ENCODE measurements around the gene PDLIM1. TPM values are rescaled to one million over a fixed set of nuclear protein-coding genes. Genes with fewer than 3 reads are reported as not detected.
"Not testable (repeated sequence)": the region's sequence is repeated elsewhere in the genome, so short reads cannot be mapped to it uniquely, and the experiment has no call there.

PDLIM1 gene
- total RNA-seq, 2 donors from 2014 or later, result 1.4 to 1.7 TPM

DNA sequence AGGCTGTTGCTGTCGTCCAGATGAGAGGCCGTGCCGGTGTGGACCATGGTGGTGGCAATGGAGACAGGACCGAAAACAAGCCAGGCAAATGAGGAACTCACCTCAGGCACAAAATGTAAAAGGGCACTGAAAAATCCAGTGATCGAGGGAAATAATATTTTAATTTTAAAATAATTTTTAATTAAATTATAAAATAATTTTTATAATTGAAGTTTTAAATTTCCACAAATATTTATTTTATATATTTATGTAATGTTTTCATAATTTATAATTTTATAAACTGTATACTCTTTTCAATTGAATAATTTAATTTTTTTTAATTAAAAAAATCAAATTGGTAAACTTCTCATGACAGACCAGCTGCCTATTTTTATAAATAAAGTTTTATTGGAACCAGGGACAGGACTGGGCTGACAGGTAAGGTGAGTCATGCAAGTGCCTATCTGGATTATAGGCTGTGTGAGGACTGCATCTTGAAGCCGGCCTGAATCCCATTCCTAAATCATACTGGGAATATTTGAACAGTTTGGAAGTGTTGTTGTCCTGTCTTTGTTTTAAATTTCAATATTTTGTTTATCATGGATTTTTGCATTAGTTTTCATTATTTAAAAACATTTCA is 81.2 kb downstream of the PDLIM1 start:
- no peak overlapping the region for H3K4me3 Mint-ChIP-seq
- ATAC-seq (replicated peaks in 1 of 2), result no peak
- DNase-seq, result no peak
- peaks cover 8% of the 10 kb centered on the region for H3K27me3 Mint-ChIP-seq (ENCODE audit: low read depth)
- H3K27ac Mint-ChIP-seq, result no peak overlapping the region
- H3K36me3 Mint-ChIP-seq (ENCODE audit: insufficient read depth in 2 of 2), result no peaks in the 10 kb centered on the region
- no peaks in the 10 kb centered on the region for H3K9me3 Mint-ChIP-seq
- H3K4me1 Mint-ChIP-seq (ENCODE audit: low read depth), result no peaks in the 10 kb centered on the region

DNA sequence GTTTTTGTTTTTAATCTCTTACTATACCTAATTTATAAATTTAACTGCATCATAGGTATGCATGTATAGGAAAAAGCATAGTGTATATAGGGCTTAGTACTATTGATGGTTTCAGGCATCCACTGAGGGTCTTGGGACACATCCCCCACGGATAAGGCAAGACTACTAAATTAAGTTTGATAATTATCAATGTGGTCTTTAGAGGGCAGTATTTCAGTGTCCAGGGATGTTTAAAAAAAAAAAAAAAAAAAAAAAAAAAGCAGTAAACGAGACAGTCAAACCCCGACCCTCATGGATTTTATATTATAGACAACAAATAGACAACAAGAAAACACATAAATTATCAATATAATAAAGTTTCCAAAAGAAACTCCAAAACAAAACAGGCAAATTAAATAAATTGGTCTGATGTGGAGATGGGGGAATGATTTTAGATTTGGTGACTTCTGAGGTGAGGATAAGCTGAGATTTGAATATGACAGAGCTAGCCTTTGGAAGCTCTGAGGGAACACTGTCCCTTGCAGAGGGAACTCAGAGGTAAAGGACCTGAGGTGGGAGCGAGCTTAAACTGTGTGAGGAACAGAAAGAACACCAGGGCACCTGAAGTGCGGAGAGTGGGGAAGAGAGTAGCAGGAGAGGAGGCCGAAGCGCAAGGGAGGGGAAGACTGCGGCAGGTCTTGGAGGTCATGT is 82.0 kb downstream of the PDLIM1 start:
- DNase-seq, result no peak
- Mint-ChIP-seq H3K4me1 (ENCODE audit: low read depth) (no peaks in the 10 kb centered on the region), H3K4me3 (no peak overlapping the region), H3K9me3 (no peaks in the 10 kb centered on the region), H3K36me3 (ENCODE audit: insufficient read depth in 2 of 2) (no peaks in the 10 kb centered on the region), H3K27me3 (ENCODE audit: low read depth) (peaks cover 6% of the 10 kb centered on the region), H3K27ac (no peak overlapping the region)
- no peak for ATAC-seq (replicated peaks in 1 of 2)

DNA sequence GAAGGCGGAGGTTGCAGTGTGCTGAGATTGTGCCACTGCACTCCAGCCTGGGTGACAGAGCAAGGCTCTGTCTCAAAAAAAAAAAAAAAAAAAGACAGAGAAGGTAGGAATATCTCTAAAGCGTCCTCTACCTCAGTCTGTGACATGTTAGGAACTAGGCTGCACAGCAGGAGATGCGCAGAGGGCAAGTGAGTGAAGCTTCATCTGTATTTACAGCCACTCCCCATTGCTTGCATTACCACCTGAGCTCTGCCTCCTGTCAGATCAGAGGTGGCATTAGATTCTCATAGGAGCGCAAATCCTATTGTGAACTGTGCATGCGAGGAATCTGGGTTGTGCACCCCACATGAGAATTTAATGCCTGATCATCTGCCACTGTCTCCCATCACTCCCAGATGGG is 87.9 kb downstream of the PDLIM1 start:
- ATAC-seq (replicated peaks in 1 of 2); H3K36me3 Mint-ChIP-seq (ENCODE audit: insufficient read depth in 2 of 2); H3K4me3 Mint-ChIP-seq: not testable (repeated sequence)

DNA sequence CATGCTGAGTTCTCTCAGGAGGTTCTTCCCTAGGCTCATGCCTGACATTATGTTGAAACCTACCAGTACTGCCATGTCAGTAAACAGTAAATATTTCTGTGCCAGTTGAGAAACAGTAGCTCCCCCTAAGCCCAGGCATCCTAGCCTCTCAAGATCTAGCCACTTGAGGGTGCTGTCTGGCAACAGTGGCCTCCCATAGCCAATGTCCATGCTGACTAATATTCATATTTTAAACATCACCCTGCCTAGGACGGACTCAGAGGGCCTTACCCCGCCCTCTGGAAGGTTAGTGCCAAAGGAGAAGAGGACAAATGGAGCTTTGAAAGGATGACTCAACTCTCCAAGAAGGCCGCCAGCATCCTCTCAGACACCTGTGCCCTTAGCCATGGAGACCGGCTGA is 89.1 kb downstream of the PDLIM1 start:
- Mint-ChIP-seq H3K4me1 (ENCODE audit: low read depth) (no peaks in the 10 kb centered on the region), H3K36me3 (ENCODE audit: insufficient read depth in 2 of 2) (no peaks in the 10 kb centered on the region), H3K27ac (no peak overlapping the region), H3K4me3 (no peak overlapping the region), H3K27me3 (ENCODE audit: low read depth) (no peaks in the 10 kb centered on the region), H3K9me3 (no peaks in the 10 kb centered on the region)
- DNase-seq (no peak), ATAC-seq (replicated peaks in 1 of 2) (no peak)

More for the DNA sequence above, 87.9 kb downstream of the PDLIM1 start:
- H3K27ac Mint-ChIP-seq; H3K4me1 Mint-ChIP-seq (ENCODE audit: low read depth); H3K27me3 Mint-ChIP-seq (ENCODE audit: low read depth); H3K9me3 Mint-ChIP-seq; DNase-seq: not testable (repeated sequence)

DNA sequence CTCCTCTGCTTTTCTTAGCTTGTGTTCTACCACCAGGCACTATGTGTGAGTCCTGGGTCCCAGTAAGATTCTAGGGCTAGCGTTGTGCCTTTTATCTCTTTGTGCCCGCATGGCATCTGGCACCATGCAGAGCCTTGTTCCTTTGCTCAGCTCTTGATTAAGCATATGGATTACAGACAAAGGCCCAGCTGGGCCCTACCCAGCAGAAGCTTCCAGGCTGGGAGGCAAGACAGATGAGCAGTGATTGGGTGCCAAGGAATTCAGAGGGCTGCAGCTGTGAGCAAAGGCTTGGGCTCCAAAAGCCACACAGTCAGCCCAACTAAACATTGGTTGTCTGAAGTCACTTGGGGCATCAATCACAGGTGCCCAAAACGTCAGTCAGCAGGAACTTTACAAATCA is 94.8 kb downstream of the PDLIM1 start:
- no peak overlapping the region for H3K4me3 Mint-ChIP-seq
- no peaks in the 10 kb centered on the region for H3K36me3 Mint-ChIP-seq (ENCODE audit: insufficient read depth in 2 of 2)
- peaks cover 13% of the 10 kb centered on the region for H3K27me3 Mint-ChIP-seq (ENCODE audit: low read depth)
- no peaks in the 10 kb centered on the region for H3K4me1 Mint-ChIP-seq (ENCODE audit: low read depth)
- no peaks in the 10 kb centered on the region for H3K9me3 Mint-ChIP-seq
- ATAC-seq (replicated peaks in 1 of 2) (no peak), DNase-seq (no peak)
- H3K27ac Mint-ChIP-seq, result no peak overlapping the region

DNA sequence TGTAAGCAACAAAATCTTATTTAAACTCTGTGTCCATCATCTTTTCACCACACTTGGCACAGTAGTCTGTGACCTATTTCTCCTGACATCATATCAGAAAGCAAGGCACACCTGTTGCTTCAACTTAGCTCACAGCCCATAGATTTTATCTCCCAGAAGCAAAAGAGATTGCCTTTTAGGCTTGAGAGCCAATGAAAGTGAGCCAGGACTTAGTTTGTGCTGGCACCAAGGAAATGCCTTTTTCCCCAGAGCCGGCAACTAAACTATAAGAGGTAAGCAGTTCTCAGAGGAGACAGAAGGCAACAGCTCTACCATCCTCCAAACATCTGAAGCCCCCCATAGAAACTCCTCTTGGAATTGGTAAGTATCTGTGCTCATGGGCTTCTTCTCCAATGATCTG is 96.9 kb downstream of the PDLIM1 start, which contains the start of gene ACSM6:
ACSM6 (plus strand) TSS at position 295 of the 400 bp plus-strand sequence. CDS start 248 bp downstream, outside the sequence.
- DNase-seq, result no peak
- H3K27ac Mint-ChIP-seq, result no peak within 1 kb of the TSS
- no peak within 1 kb of the TSS for H3K4me3 Mint-ChIP-seq
- peaks cover 21% of the 10 kb centered on the region for H3K27me3 Mint-ChIP-seq (ENCODE audit: low read depth)
- ATAC-seq (replicated peaks in 1 of 2), result no peak
- no peaks in the 10 kb centered on the region for H3K4me1 Mint-ChIP-seq (ENCODE audit: low read depth)
- H3K36me3 Mint-ChIP-seq (ENCODE audit: insufficient read depth in 2 of 2), result no peaks in the 10 kb centered on the region
- H3K9me3 Mint-ChIP-seq, result no peaks in the 10 kb centered on the region

DNA sequence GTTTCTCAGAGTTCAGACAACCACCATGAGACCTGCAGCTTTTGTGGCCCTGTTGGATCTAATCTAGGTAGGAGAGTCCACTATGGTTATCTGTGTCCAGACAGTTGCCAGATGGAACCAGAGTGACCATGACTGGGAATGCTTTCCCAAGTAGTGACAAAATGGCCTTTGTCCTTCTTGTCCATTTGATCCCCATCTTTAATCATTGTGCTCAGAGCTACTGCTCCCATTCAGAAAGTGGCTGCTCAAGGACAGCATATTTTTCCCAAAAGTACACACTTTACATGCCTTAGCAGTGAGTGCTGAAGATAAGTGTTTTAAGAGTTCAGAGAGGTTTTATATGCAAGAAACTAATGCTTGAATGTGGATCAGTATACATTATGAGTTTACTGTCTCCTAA is 102.2 kb downstream of the PDLIM1 start:
- H3K27me3 Mint-ChIP-seq (ENCODE audit: low read depth), result peaks cover 37% of the 10 kb centered on the region
- H3K36me3 Mint-ChIP-seq (ENCODE audit: insufficient read depth in 2 of 2), result no peaks in the 10 kb centered on the region
- no peak for DNase-seq
- H3K4me3 Mint-ChIP-seq, result no peak overlapping the region
- H3K9me3 Mint-ChIP-seq, result peaks cover 0 to 3% of the 10 kb centered on the region in 2 donors
- no peak overlapping the region for H3K27ac Mint-ChIP-seq
- no peak for ATAC-seq (replicated peaks in 1 of 2)
- H3K4me1 Mint-ChIP-seq (ENCODE audit: low read depth), result peaks cover 5% of the 10 kb centered on the region

DNA sequence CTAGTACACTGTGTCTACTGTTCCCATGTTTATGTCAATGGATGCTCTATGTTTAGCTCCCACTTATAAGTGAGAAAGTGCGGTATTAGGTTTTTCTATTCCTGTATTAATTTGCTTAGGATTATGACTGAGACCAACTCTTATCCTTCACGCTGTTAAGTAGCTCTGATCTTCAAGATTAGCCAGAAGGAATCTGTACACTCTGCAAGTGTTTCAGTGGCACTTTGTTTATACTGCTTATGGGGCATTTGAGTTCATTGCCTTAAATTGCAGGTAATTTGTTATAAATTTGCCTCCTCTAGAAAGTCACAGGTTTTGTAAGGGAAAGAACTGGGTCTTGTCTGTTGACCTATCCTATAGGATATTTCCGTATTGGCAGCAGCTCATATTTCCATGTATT is 103.2 kb downstream of the PDLIM1 start:
- H3K27me3 Mint-ChIP-seq (ENCODE audit: low read depth), result peaks cover 43% of the 10 kb centered on the region
- DNase-seq (no peak), ATAC-seq (replicated peaks in 1 of 2) (no peak)
- H3K4me1 Mint-ChIP-seq (ENCODE audit: low read depth), result peaks cover 5% of the 10 kb centered on the region
- H3K36me3 Mint-ChIP-seq (ENCODE audit: insufficient read depth in 2 of 2), result no peaks in the 10 kb centered on the region
- H3K9me3 Mint-ChIP-seq, result peaks cover 0 to 3% of the 10 kb centered on the region in 2 donors
- no peak overlapping the region for H3K27ac Mint-ChIP-seq
- no peak overlapping the region for H3K4me3 Mint-ChIP-seq

Other genes with a start within 250 kb of the PDLIM1 start
- gene CYP2C8, start 221.5 kb downstream of the PDLIM1 start, total RNA-seq, result under 1 TPM; 0.30 to 0.36 TPM
- not detected for gene ACSM6, start 96.8 kb downstream of the PDLIM1 start, total RNA-seq